HepG2 (cell line): ENCODE results near the gene PLXND1. TPM values are rescaled to one million over a fixed set of nuclear protein-coding genes. Genes with fewer than 3 reads are reported as not detected.

Experiments used
- ATAC-seq: fragments of 200-7000 bp; cut with Tn5 transposase; 3 replicates; pipeline ENCODE4 v1.9.1; 2020; ENCODE audit warnings: mild to moderate bottlenecking, moderate library complexity
- BruUV-seq: library from RNA; stranded (reverse); fragments of 400-500 nt; replicated peaks from 2 replicates; lab custom pipeline; 2021; lab: Mats Ljungman, UMichigan
- CTCF ChIA-PET: fragments of 300-600 bp; formaldehyde crosslinking; extraction: SDS; loops from one replicate; lab custom pipeline; 2021; ENCODE audit warnings: low total read pairs, inconsistent platforms, low intra/inter-chr PET ratio; lab: Yijun Ruan, JAX
- POLR2A ChIA-PET: fragments of 350-600 bp; sonication (Branson Sonifier 250); formaldehyde crosslinking; loops from one replicate; lab custom pipeline; 2020; ENCODE audit warnings: antibody characterized with exemption, inconsistent platforms; lab: Yijun Ruan, JAX
- DNase-seq: peaks from one replicate; pipeline ENCODE4 v3.0.0-alpha.2; 2015; ENCODE audit warnings: low spot score
- FAIRE-seq: peaks from 3 replicates; lab custom pipeline; 2011; peaks lifted over from hg19 to GRCh38; lab: Jason Lieb, UNC
- H2AFZ ChIP-seq: one replicate; pipeline ENCODE4 v1.6.1; 2011; ENCODE audit warnings: low read length, inconsistent platforms
- H3K27ac ChIP-seq: fragments of 300-600 bp; 3 replicates; pipeline ENCODE4 v1.8.0; 2011; ENCODE audit warnings: mixed run types, mild to moderate bottlenecking, mixed read lengths, low read length, inconsistent platforms; ENCODE audit not compliant: insufficient read depth; ENCODE audit errors: extremely low read length
- H3K27me3 ChIP-seq, 2 experiments: fragments of 200-600 bp in 1 of 2; 2 replicates in 1 of 2; 3 replicates in 1 of 2; pipeline versions ENCODE4 v1.6.0 to v1.8.0; 2011; ENCODE audit warnings: low read length in 2 of 2, mild to moderate bottlenecking in 2 of 2, moderate library complexity in 2 of 2, inconsistent platforms in 1 of 2; ENCODE audit not compliant: insufficient read depth in 2 of 2, control insufficient read depth in 1 of 2
- H3K36me3 ChIP-seq, 2 experiments: fragments of 200-600 bp in 1 of 2; replicated peaks in 1 of 2; 2 replicates in 1 of 2; 3 replicates in 1 of 2; pipeline versions ENCODE4 v1.5.1 to v1.8.0; 2011; ENCODE audit warnings: low read length in 2 of 2, inconsistent platforms in 1 of 2; ENCODE audit not compliant: insufficient read depth in 2 of 2, control insufficient read depth in 1 of 2
- H3K4me1 ChIP-seq: 2 replicates; pipeline ENCODE4 v1.5.1; 2012; ENCODE audit warnings: low read length, inconsistent platforms; ENCODE audit not compliant: insufficient read depth
- H3K4me2 ChIP-seq: 2 replicates; pipeline ENCODE4 v1.6.0; 2011; ENCODE audit warnings: low read depth, low read length, inconsistent platforms
- H3K4me3 ChIP-seq, 3 experiments: fragments of 200-600 bp in 1 of 3; sonication (generic), shearing (Covaris generic) in 1 of 3; replicated peaks in 1 of 3; 2 replicates each; pipeline ENCODE4 v1.5.1; 2011 to 2016; ENCODE audit warnings: low read length in 3 of 3, inconsistent platforms in 2 of 3, low read depth in 2 of 3, mild to moderate bottlenecking in 2 of 3, control low read depth in 1 of 3, mixed read lengths in 1 of 3; ENCODE audit not compliant: insufficient read depth in 1 of 3
- H3K79me2 ChIP-seq: one replicate; pipeline ENCODE4 v1.6.1; 2011; ENCODE audit warnings: low read length, inconsistent platforms; ENCODE audit not compliant: insufficient read depth
- H3K9ac ChIP-seq: 2 replicates; pipeline ENCODE4 v1.6.0; 2011; ENCODE audit warnings: mild to moderate bottlenecking, low read depth, low read length, inconsistent platforms; ENCODE audit not compliant: insufficient read depth
- H3K9me3 ChIP-seq: 2 replicates; pipeline ENCODE4 v1.5.1; 2012; ENCODE audit warnings: mild to moderate bottlenecking, low read length
- H4K20me1 ChIP-seq: 2 replicates; pipeline ENCODE4 v1.6.0; 2011; ENCODE audit warnings: inconsistent platforms, mild to moderate bottlenecking, low read length, moderate library complexity; ENCODE audit not compliant: insufficient read depth
- HIVEP1 ChIP-seq: sonication (generic); formaldehyde crosslinking; IDR thresholded peaks from 2 replicates; pipeline ENCODE4 v1.4.0; 2020; ENCODE audit warnings: mild to moderate bottlenecking, missing genetic modification reagents
- POGZ ChIP-seq: sonication (generic); formaldehyde crosslinking; IDR thresholded peaks from 2 replicates; pipeline ENCODE4 v1.4.0; 2020; ENCODE audit warnings: mild to moderate bottlenecking, missing genetic modification reagents
- ZNF75D ChIP-seq: sonication (generic); formaldehyde crosslinking; IDR thresholded peaks from 2 replicates; pipeline ENCODE4 v1.8.1; 2023; ENCODE audit warnings: missing genetic modification reagents, mild to moderate bottlenecking, borderline replicate concordance
- WGBS: methylation state at CpG from one replicate; pipeline ENCODE4 v1.1.6; 2017; ENCODE audit warnings: low lambda C conversion rate; 5-methylcytosine and 5-hydroxymethylcytosine counted together
- in situ Hi-C: cut with HindIII; loops from 2 replicates; pipeline ENCODE4 v1.10.0; 2017; ENCODE audit warnings: low pct_unique_long_range_greater_than_20kb; ENCODE audit not compliant: extremely low pct_ligation_motif_present
- intact Hi-C: fragments of 100-400 bp; cut with micrococcal nuclease; formaldehyde crosslinking; loops from one replicate; pipeline ENCODE4 v1.10.0; 2022; ENCODE audit not compliant: unreplicated experiment
- polyA plus RNA-seq, 8 experiments: library from polyadenylated mRNA; depleted of rRNA in 3 of 8; stranded (reverse) in 7 of 8; unstranded in 1 of 8; fragments of >200 nt; fragmentation: Illumina TruSeq in 4 of 8; extraction: Trizol in 4 of 8; gene quantifications; 2 replicates each; pipeline versions ENCODE4 v1.2.1 to v1.2.3, GENCODE V29; 2011 to 2016; ENCODE audit warnings: low read depth in 4 of 8, missing spikeins in 1 of 8, mixed read lengths in 1 of 8; ENCODE audit not compliant: insufficient read depth in 1 of 8
- total RNA-seq, 5 experiments: library from RNA; depleted of rRNA; stranded (reverse); fragments of >200 nt; fragmentation: Illumina TruSeq; extraction: Trizol; gene quantifications; 2 replicates each; pipeline ENCODE4 v1.2.3, GENCODE V29; 2016; ENCODE audit warnings: low read depth in 1 of 5
- TF ChIP-seq, protein P1 (sequence below): sonication (generic); formaldehyde crosslinking; IDR thresholded peaks from 2 replicates; pipeline ENCODE4 v1.4.0; 2020; ENCODE audit warnings: mild to moderate bottlenecking, missing genetic modification reagents
- TF ChIP-seq, protein P2 (sequence below): sonication (generic); formaldehyde crosslinking; conservative IDR thresholded peaks from 2 replicates; pipeline ENCODE4 v1.8.1; 2023; ENCODE audit warnings: missing genetic modification reagents
- TF ChIP-seq, protein P3 (sequence below): sonication (generic); formaldehyde crosslinking; IDR thresholded peaks from 2 replicates; pipeline ENCODE4 v1.8.0; 2022; ENCODE audit warnings: missing genetic modification reagents, mild to moderate bottlenecking, inconsistent platforms, borderline replicate concordance
- TF ChIP-seq, protein P4 (sequence below): sonication (generic); formaldehyde crosslinking; IDR thresholded peaks from 2 replicates; pipeline ENCODE4 v1.4.0; 2020; ENCODE audit warnings: missing genetic modification reagents
- TF ChIP-seq, protein P5 (sequence below): sonication (generic); formaldehyde crosslinking; IDR thresholded peaks from 2 replicates; pipeline ENCODE4 v1.9.0; 2021; ENCODE audit warnings: missing genetic modification reagents, borderline replicate concordance

Gene PLXND1
- total and polyA plus RNA-seq, 2 of the 13 experiments (the other 11 are each of a cell fraction or from before 2014, with no cell fraction given), result 15.9 to 42.0 TPM

DNA sequence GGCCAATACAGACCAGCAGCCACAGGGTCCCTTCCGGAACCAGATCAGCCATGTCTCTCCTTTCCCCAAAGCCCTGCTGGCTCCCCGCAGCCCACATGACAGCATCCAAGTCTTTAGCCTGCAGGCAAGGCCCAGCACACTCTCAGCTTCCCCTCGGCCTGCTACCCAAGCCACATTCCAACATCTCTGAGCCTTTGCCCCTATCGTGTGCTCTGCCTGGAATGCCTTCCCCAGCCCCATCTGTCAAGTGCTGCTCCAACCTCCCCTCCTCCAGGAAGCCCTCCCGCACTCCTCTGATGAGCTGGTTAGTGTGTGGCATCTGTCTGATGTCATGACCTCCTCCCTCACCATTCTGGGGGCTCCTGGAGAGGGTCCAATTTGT lies 8.5 kb downstream of the PLXND1 start (continued):
- TF ChIP-seq, protein P1, sequence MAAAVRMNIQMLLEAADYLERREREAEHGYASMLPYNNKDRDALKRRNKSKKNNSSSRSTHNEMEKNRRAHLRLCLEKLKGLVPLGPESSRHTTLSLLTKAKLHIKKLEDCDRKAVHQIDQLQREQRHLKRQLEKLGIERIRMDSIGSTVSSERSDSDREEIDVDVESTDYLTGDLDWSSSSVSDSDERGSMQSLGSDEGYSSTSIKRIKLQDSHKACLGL (CRISPR knock-in tag), result 0 out of 2 replicates have a peak, but pooled peaks have one; percentile 9

DNA sequence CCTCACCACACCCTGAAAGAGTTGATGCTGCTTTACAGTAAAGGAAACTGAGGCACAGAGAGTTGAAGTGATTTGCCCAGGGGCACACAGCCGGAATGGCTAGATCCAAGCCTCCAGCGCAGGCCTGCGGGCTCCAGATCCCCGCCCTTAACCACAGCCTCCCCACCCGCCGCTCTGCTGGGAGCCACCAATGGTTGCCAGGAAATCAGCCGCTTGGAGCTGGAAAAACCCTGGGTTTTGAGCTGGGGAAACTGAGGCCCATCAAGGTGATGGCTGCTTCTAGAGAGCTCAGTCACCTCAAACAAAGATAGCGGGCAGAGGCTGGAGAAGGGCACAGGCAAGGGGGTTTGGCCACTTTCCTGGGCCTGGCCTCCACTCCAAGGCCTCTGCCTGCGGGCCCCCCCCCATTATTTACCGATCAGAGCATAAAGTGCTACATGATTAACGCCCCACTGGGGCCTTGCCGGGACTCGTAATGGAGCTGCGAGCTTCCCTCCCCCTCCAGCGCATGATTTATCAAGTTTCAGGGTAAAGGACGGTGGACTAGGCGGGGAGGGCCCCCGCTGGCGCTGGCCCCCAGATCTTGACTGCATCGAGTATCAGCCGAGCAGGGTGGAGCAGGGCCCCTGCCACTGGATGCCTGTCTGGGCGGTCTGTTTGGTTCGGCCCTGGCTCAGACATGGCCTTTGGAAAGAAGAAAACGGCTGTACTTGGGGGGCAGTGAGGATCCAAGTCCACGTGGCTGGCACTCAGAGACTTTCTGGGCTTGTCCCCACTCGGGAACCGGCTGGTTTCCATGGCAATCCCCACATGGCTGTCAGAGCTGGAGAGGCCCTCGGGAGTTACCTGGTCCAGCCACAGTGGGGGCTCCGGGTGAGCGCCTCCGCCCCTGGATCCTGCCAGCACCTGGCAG lies 9.1 kb downstream of the PLXND1 start:
- Histone ChIP-seq H2AFZ (no peak overlapping the region), H4K20me1 (peaks cover 15% of the 10 kb centered on the region; the same call in 1 of the 2 replicates), H3K36me3 (peaks cover 0 to 5% of the 10 kb centered on the region in 2 experiments; a peak in 2 of 5 replicates), H3K27ac (peak overlapping the region; percentile 94), H3K4me1 (peaks cover 94% of the 10 kb centered on the region), H3K79me2 (peaks cover 72% of the 10 kb centered on the region), H3K9me3 (no peaks in the 10 kb centered on the region), H3K4me2 (peak overlapping the region; percentile 85), H3K27me3 (no peaks in the 10 kb centered on the region), H3K9ac (peak overlapping the region; percentile 73), H3K4me3 (peak overlapping the region; percentile 35 to 70 (median 45); a peak in 5 of 6 replicates)
- ATAC-seq, result peak; percentile 23
- ChIA-PET POLR2A (interaction anchor here (0.8 to 5.7 kb wide), 21 partner anchors 8 to 281 kb away, joined by 3 to 107 read pairs (median 7); partner anchors contain the start of genes IFT122, MBD4 and PLXND1), CTCF (no interaction called here)
- in situ Hi-C loops, result no loop called here
- DNase-seq, result no peak
- intact Hi-C loops, result loop anchor here (2.0 kb wide), 1 partner anchor 29 kb away; no protein-coding TSS in a partner anchor
- BruUV-seq, result no TSS peak
- FAIRE-seq, result no peak
- WGBS, result under 1% methylated on average over 15 of the region's 31 CpGs
- TF ChIP-seq, protein P2, sequence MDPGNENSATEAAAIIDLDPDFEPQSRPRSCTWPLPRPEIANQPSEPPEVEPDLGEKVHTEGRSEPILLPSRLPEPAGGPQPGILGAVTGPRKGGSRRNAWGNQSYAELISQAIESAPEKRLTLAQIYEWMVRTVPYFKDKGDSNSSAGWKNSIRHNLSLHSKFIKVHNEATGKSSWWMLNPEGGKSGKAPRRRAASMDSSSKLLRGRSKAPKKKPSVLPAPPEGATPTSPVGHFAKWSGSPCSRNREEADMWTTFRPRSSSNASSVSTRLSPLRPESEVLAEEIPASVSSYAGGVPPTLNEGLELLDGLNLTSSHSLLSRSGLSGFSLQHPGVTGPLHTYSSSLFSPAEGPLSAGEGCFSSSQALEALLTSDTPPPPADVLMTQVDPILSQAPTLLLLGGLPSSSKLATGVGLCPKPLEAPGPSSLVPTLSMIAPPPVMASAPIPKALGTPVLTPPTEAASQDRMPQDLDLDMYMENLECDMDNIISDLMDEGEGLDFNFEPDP, result 0 out of 2 replicates have a peak, but pooled peaks have one; percentile 83
- TF ChIP-seq, protein P3, sequence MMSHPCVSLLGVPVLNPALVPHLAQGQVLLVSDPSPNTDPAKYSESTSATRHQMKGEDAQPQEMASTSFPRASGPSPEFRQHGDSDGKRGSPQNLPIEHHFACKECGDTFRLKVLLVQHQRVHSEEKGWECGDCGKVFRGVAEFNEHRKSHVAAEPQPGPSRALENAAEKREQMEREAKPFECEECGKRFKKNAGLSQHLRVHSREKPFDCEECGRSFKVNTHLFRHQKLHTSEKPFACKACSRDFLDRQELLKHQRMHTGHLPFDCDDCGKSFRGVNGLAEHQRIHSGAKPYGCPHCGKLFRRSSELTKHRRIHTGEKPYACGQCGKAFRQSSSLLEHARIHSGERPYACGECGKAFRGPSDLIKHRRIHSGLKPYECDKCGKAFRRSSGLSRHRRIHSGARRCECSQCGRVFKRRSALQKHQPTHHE (CRISPR knock-in tag), result no peak
- TF ChIP-seq ZNF75D (CRISPR knock-in tag) (peak; percentile 50; the same call in 1 of the 2 replicates), POGZ (CRISPR knock-in tag) (no peak), HIVEP1 (CRISPR knock-in tag) (no peak)
- TF ChIP-seq, protein P4, sequence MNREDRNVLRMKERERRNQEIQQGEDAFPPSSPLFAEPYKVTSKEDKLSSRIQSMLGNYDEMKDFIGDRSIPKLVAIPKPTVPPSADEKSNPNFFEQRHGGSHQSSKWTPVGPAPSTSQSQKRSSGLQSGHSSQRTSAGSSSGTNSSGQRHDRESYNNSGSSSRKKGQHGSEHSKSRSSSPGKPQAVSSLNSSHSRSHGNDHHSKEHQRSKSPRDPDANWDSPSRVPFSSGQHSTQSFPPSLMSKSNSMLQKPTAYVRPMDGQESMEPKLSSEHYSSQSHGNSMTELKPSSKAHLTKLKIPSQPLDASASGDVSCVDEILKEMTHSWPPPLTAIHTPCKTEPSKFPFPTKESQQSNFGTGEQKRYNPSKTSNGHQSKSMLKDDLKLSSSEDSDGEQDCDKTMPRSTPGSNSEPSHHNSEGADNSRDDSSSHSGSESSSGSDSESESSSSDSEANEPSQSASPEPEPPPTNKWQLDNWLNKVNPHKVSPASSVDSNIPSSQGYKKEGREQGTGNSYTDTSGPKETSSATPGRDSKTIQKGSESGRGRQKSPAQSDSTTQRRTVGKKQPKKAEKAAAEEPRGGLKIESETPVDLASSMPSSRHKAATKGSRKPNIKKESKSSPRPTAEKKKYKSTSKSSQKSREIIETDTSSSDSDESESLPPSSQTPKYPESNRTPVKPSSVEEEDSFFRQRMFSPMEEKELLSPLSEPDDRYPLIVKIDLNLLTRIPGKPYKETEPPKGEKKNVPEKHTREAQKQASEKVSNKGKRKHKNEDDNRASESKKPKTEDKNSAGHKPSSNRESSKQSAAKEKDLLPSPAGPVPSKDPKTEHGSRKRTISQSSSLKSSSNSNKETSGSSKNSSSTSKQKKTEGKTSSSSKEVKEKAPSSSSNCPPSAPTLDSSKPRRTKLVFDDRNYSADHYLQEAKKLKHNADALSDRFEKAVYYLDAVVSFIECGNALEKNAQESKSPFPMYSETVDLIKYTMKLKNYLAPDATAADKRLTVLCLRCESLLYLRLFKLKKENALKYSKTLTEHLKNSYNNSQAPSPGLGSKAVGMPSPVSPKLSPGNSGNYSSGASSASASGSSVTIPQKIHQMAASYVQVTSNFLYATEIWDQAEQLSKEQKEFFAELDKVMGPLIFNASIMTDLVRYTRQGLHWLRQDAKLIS (CRISPR knock-in tag), result no peak
- TF ChIP-seq, protein P5, sequence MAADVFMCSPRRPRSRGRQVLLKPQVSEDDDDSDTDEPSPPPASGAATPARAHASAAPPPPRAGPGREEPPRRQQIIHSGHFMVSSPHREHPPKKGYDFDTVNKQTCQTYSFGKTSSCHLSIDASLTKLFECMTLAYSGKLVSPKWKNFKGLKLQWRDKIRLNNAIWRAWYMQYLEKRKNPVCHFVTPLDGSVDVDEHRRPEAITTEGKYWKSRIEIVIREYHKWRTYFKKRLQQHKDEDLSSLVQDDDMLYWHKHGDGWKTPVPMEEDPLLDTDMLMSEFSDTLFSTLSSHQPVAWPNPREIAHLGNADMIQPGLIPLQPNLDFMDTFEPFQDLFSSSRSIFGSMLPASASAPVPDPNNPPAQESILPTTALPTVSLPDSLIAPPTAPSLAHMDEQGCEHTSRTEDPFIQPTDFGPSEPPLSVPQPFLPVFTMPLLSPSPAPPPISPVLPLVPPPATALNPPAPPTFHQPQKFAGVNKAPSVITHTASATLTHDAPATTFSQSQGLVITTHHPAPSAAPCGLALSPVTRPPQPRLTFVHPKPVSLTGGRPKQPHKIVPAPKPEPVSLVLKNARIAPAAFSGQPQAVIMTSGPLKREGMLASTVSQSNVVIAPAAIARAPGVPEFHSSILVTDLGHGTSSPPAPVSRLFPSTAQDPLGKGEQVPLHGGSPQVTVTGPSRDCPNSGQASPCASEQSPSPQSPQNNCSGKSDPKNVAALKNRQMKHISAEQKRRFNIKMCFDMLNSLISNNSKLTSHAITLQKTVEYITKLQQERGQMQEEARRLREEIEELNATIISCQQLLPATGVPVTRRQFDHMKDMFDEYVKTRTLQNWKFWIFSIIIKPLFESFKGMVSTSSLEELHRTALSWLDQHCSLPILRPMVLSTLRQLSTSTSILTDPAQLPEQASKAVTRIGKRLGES, result no peak
